Measurements from ENCODE around the gene EPHB3. TPM values are rescaled to one million over a fixed set of nuclear protein-coding genes. Genes with fewer than 3 reads are reported as not detected.

The EPHB3 gene
- total RNA-seq, 1 donor from 2014 or later = 17.2 TPM

DNA sequence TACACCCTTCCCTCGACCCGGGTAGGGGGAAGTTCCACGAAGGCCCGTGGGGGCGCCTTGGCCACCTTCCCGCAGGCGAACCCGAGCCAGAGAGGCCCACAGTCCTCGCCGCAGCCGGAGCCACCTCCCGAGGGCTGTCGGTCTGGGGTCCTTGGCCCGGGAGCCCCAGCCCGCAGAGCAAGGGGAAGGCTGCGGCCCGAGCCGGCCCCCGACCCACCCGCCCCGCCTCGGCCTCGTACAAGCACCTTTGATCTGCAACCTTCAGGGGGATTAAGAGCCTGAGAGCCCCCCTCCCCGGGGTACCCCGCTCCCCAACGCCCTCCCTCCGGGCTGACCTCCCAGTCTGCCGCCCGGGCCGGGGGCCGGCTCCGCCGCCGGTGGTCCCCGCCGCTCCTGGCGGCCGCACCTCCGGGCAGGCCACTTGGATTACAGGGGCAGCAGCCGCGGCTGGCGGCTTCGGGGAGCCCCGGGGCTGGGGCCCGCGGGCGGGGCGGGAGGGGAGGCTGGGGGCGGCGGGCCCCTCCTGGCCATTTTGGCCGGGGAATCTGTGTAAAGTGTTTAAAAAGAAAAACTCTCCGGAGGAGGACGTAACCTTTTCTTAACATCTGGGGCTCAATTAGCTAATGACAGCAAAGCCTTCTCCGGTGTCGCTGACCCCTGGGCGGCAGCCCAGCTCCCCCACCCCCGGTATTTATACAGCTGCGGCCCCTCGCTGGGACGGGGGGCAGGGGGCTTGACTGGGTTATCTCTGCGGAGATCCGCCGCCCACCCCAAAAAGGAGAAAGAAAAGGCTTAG, 40.2 kb downstream of the EPHB3 start:
- Histone ChIP-seq H2AFZ (ENCODE audit: low read depth, low read length) (no peak overlapping the region), H3K9ac (ENCODE audit: low read length) (no peak overlapping the region), H3K4me1 (ENCODE audit: insufficient read depth, low read length) (peaks cover 16% of the 10 kb centered on the region), H3K36me3 (ENCODE audit: insufficient read depth, low read length) (no peaks in the 10 kb centered on the region), H4K20me1 (ENCODE audit: insufficient read depth, low read length) (peaks cover 6% of the 10 kb centered on the region), H3K27me3 (ENCODE audit: insufficient read depth, low read length) (peaks cover 44% of the 10 kb centered on the region), H3K4me2 (ENCODE audit: low read length) (peak overlapping the region; percentile 66), H3K4me3 (ENCODE audit: insufficient read depth, low read depth, low read length) (no peak overlapping the region), H3K9me3 (ENCODE audit: insufficient read depth, low read depth, low read length) (no peaks in the 10 kb centered on the region), H3K27ac (ENCODE audit: low read depth, low read length) (no peak overlapping the region), H3K79me2 (ENCODE audit: insufficient read depth, low read length) (no peaks in the 10 kb centered on the region)
- peak overlapping the region; percentile 48 for H3K4me3 Mint-ChIP-seq (ENCODE audit: unreplicated experiment)
- no peaks in the 10 kb centered on the region for H3K9me3 Mint-ChIP-seq (ENCODE audit: unreplicated experiment)
- H3K4me1 Mint-ChIP-seq (ENCODE audit: low read depth, unreplicated experiment) = peaks cover 23% of the 10 kb centered on the region
- H3K27ac Mint-ChIP-seq (ENCODE audit: unreplicated experiment) = no peak overlapping the region
- H3K36me3 Mint-ChIP-seq (ENCODE audit: low read depth, unreplicated experiment) = no peaks in the 10 kb centered on the region
- TF ChIP-seq EZH2 (IDR thresholded peaks at IDR 0.05; ENCODE audit: insufficient read depth, low read length) (peak; percentile 60), CTCF (IDR thresholded peaks at IDR 0.05; ENCODE audit: insufficient read depth, low read depth, low read length) (no peak)
- DNase-seq (ENCODE audit: low read depth) = no peak
- no peak for FAIRE-seq
- peaks cover 37% of the 10 kb centered on the region for H3K27me3 Mint-ChIP-seq (ENCODE audit: low read depth, unreplicated experiment)

- Mint-ChIP-seq H3K4me1 (ENCODE audit: low read depth, unreplicated experiment) (peaks cover 27% of the 10 kb centered on the region), H3K4me3 (ENCODE audit: unreplicated experiment) (peak overlapping the region; percentile 48), H3K27ac (ENCODE audit: unreplicated experiment) (no peak overlapping the region), H3K27me3 (ENCODE audit: low read depth, unreplicated experiment) (peaks cover 42% of the 10 kb centered on the region), H3K36me3 (ENCODE audit: low read depth, unreplicated experiment) (no peaks in the 10 kb centered on the region), H3K9me3 (ENCODE audit: unreplicated experiment) (no peaks in the 10 kb centered on the region)
- no peak for DNase-seq (ENCODE audit: low read depth)
- no peaks in the 10 kb centered on the region for H3K36me3 ChIP-seq (ENCODE audit: insufficient read depth, low read length)
- TF ChIP-seq CTCF (IDR thresholded peaks at IDR 0.05; ENCODE audit: insufficient read depth, low read depth, low read length) = no peak
- peak; percentile 56 for TF ChIP-seq EZH2 (IDR thresholded peaks at IDR 0.05; ENCODE audit: insufficient read depth, low read length)
- H3K4me3 ChIP-seq (ENCODE audit: insufficient read depth, low read depth, low read length) = no peak overlapping the region
- H3K79me2 ChIP-seq (ENCODE audit: insufficient read depth, low read length) = no peaks in the 10 kb centered on the region
- no peak overlapping the region for H3K9ac ChIP-seq (ENCODE audit: low read length)
- H3K27me3 ChIP-seq (ENCODE audit: insufficient read depth, low read length) = peaks cover 44% of the 10 kb centered on the region
- no peaks in the 10 kb centered on the region for H3K9me3 ChIP-seq (ENCODE audit: insufficient read depth, low read depth, low read length)
- H3K27ac ChIP-seq (ENCODE audit: low read depth, low read length) = no peak overlapping the region
- H4K20me1 ChIP-seq (ENCODE audit: insufficient read depth, low read length) = peaks cover 6% of the 10 kb centered on the region
- no peak for FAIRE-seq
- H2AFZ ChIP-seq (ENCODE audit: low read depth, low read length) = peak overlapping the region; percentile 52
- peaks cover 16% of the 10 kb centered on the region for H3K4me1 ChIP-seq (ENCODE audit: insufficient read depth, low read length)
- peak overlapping the region; percentile 66 for H3K4me2 ChIP-seq (ENCODE audit: low read length)
Observed at GRCh38 chr3:184602372-184603150, 41.0 kb downstream of the EPHB3 start.
